ENCODE results near the gene LAMA3.
A peak's percentile ranks its signal among the peaks of the same experiment; 100 is the strongest.

The LAMA3 gene

GRCh38 chr18:23824669-23825068 is 135.4 kb downstream of the LAMA3 start:
- no peak overlapping the region for H3K4me3 ChIP-seq (ENCODE audit: low read depth, low read length)
- no peak for TF ChIP-seq CTCF (IDR thresholded peaks at IDR 0.05; ENCODE audit: insufficient read depth, low read depth, low read length, missing control alignments)
- DNase-seq (ENCODE audit: low read depth): no peak

- DNase-seq (ENCODE audit: low read depth): no peak
- no peak overlapping the region for H3K4me3 ChIP-seq (ENCODE audit: low read depth, low read length)
- no peak for TF ChIP-seq CTCF (IDR thresholded peaks at IDR 0.05; ENCODE audit: insufficient read depth, low read depth, low read length, missing control alignments)
These were observed 136.2 kb downstream of the LAMA3 start for GRCh38 chr18:23825496-23825895.

- no peak for TF ChIP-seq CTCF (IDR thresholded peaks at IDR 0.05; ENCODE audit: insufficient read depth, low read depth, low read length, missing control alignments)
- no peak for DNase-seq (ENCODE audit: low read depth)
- H3K4me3 ChIP-seq (ENCODE audit: low read depth, low read length): no peak overlapping the region
These were observed 136.7 kb downstream of the LAMA3 start for GRCh38 chr18:23825978-23826405.

- no peak for TF ChIP-seq CTCF (IDR thresholded peaks at IDR 0.05; ENCODE audit: insufficient read depth, low read depth, low read length, missing control alignments)
- no peak for DNase-seq (ENCODE audit: low read depth)
- H3K4me3 ChIP-seq (ENCODE audit: low read depth, low read length): no peak overlapping the region
These were observed 137.8 kb downstream of the LAMA3 start for GRCh38 chr18:23826850-23827620.

- H3K4me3 ChIP-seq (ENCODE audit: low read depth, low read length): no peak overlapping the region
- TF ChIP-seq CTCF (IDR thresholded peaks at IDR 0.05; ENCODE audit: insufficient read depth, low read depth, low read length, missing control alignments): no peak
- DNase-seq (ENCODE audit: low read depth): no peak
These were observed 138.4 kb downstream of the LAMA3 start for GRCh38 chr18:23827681-23828080.

- peak; percentile 71 for DNase-seq (ENCODE audit: low read depth)
- TF ChIP-seq CTCF (IDR thresholded peaks at IDR 0.05; ENCODE audit: insufficient read depth, low read depth, low read length, missing control alignments): no peak
- no peak overlapping the region for H3K4me3 ChIP-seq (ENCODE audit: low read depth, low read length)
These were observed 139.2 kb downstream of the LAMA3 start for GRCh38 chr18:23828426-23828825.

GRCh38 chr18:23832911-23833310 is 143.7 kb downstream of the LAMA3 start:
- no peak for TF ChIP-seq CTCF (IDR thresholded peaks at IDR 0.05; ENCODE audit: insufficient read depth, low read depth, low read length, missing control alignments)

More at GRCh38 chr18:23832911-23833310, 143.7 kb downstream of the LAMA3 start:
- no peak for DNase-seq (ENCODE audit: low read depth)
- no peak overlapping the region for H3K4me3 ChIP-seq (ENCODE audit: low read depth, low read length)

All from GM12865 (cell line).